Activated CD8-positive, alpha-beta memory T cell treated with anti-CD3 and anti-CD28 coated beads for 4 hours (primary cell): Measurements from ENCODE around the gene SLC22A31.
"Not testable (repeated sequence)": the region's sequence is repeated elsewhere in the genome, so short reads cannot be mapped to it uniquely, and the experiment has no call there.

ENCODE experiments used
- DNase-seq, 2 donors: peaks; one replicate each; pipeline ENCODE4 v3.0.0-alpha.2; 2020; ENCODE audit warnings: low read depth in 2 of 2

The SLC22A31 gene

GRCh38 chr16:89192956-89193575, 7.3 kb downstream of the SLC22A31 start:
- peak in 1 of 2 donors; percentile 16 for DNase-seq

- peak; percentile 64 to 71 for DNase-seq
Observed at GRCh38 chr16:89192186-89192955, 8.0 kb downstream of the SLC22A31 start.

GRCh38 chr16:89191901-89192185, 8.5 kb downstream of the SLC22A31 start:
- DNase-seq: no peak

- no peak for DNase-seq
Observed at GRCh38 chr16:89191033-89191900, 9.1 kb downstream of the SLC22A31 start.

- DNase-seq: no peak
Observed at GRCh38 chr16:89190150-89190958, 10.0 kb downstream of the SLC22A31 start.

- no peak for DNase-seq
Observed at GRCh38 chr16:89189358-89190025, 10.8 kb downstream of the SLC22A31 start.

GRCh38 chr16:89188471-89189357, 11.6 kb downstream of the SLC22A31 start:
- DNase-seq: not testable (repeated sequence)

GRCh38 chr16:89187770-89188392, 12.5 kb downstream of the SLC22A31 start:
- DNase-seq: no peak

- DNase-seq: no peak
Observed at GRCh38 chr16:89187032-89187769, 13.1 kb downstream of the SLC22A31 start.

GRCh38 chr16:89186593-89187031, 13.7 kb downstream of the SLC22A31 start:
- not testable (repeated sequence) for DNase-seq

GRCh38 chr16:89185887-89186592, 14.3 kb downstream of the SLC22A31 start:
- not testable (repeated sequence) for DNase-seq

- DNase-seq: no peak
Observed at GRCh38 chr16:89184933-89185794, 15.2 kb downstream of the SLC22A31 start.

GRCh38 chr16:89184677-89184932, 15.7 kb downstream of the SLC22A31 start:
- DNase-seq: no peak

- no peak for DNase-seq
Observed at GRCh38 chr16:89183975-89184676, 16.2 kb downstream of the SLC22A31 start.

GRCh38 chr16:89183463-89183862, 16.9 kb downstream of the SLC22A31 start:
- DNase-seq: no peak

GRCh38 chr16:89179656-89180315, 20.6 kb downstream of the SLC22A31 start:
- no peak for DNase-seq

- DNase-seq: no peak
Observed at GRCh38 chr16:89179148-89179484, 21.2 kb downstream of the SLC22A31 start.
